Activated T-cell treated with anti-CD3 and anti-CD28 coated beads, Interleukin-2, amount 50 U/mL, for 72 hours (primary cell): ENCODE measurements around the gene GID8. TPM values are rescaled to one million over a fixed set of nuclear protein-coding genes. Genes with fewer than 3 reads are reported as not detected.

Source experiments
- ATAC-seq, 2 donors: fragments of 150-1000 bp; cut with Tn5 transposase; replicated peaks in 1 of 2; 2 replicates each; pipeline ENCODE4 v1.10.0; 2021; ENCODE audit warnings: moderate library complexity in 2 of 2, mild to moderate bottlenecking in 1 of 2
- DNase-seq, 2 donors: peaks; one replicate each; pipeline ENCODE4 v3.0.0; 2021 to 2022; ENCODE audit warnings: mixed read lengths in 1 of 2
- H3K27ac Mint-ChIP-seq: one replicate; pipeline ENCODE4 v1.8.0; 2022; ENCODE audit warnings: mild to moderate bottlenecking, moderate library complexity, mixed read lengths
- H3K27me3 Mint-ChIP-seq: one replicate; pipeline ENCODE4 v1.8.0; 2022; ENCODE audit warnings: low read depth, mixed read lengths
- H3K36me3 Mint-ChIP-seq, 2 donors: one replicate each; pipeline ENCODE4 v1.8.0; 2022; ENCODE audit warnings: mixed read lengths in 2 of 2, mild to moderate bottlenecking in 1 of 2; ENCODE audit not compliant: insufficient read depth in 2 of 2
- H3K4me1 Mint-ChIP-seq: one replicate; pipeline ENCODE4 v1.8.0; 2022; ENCODE audit warnings: low read depth, mixed read lengths
- H3K4me3 Mint-ChIP-seq, 2 donors: one replicate each; pipeline ENCODE4 v1.8.0; 2022; ENCODE audit warnings: mild to moderate bottlenecking in 2 of 2, mixed read lengths in 2 of 2, moderate library complexity in 2 of 2
- H3K9me3 Mint-ChIP-seq, 2 donors: one replicate each; pipeline ENCODE4 v1.8.0; 2022; ENCODE audit warnings: mixed read lengths in 2 of 2
- total RNA-seq, 2 donors: library from RNA; stranded (reverse); gene quantifications; one replicate each; pipeline ENCODE4 v1.2.3, GENCODE V29; 2022

Gene GID8
- 10 to 100 TPM; 36.0 to 47.2 TPM for total RNA-seq

- Mint-ChIP-seq H3K4me3 (peak within 1 kb of the TSS; percentile 91 to 98), H3K27ac (peak within 1 kb of the TSS; percentile 99), H3K4me1 (peaks cover 28% of the 10 kb centered on the region), H3K27me3 (no peaks in the 10 kb centered on the region), H3K36me3 (peaks cover 7 to 16% of the 10 kb centered on the region in 2 donors), H3K9me3 (no peaks in the 10 kb centered on the region)
- ATAC-seq (peak; percentile 61 to 65), DNase-seq (peak; percentile 60 to 68)
Observed at GRCh38 chr20:62938105-62938888, at the start of gene GID8. GID8 (plus strand) TSS chr20:62938147; CDS start chr20:62941503, 3,356 bp downstream.

DNA sequence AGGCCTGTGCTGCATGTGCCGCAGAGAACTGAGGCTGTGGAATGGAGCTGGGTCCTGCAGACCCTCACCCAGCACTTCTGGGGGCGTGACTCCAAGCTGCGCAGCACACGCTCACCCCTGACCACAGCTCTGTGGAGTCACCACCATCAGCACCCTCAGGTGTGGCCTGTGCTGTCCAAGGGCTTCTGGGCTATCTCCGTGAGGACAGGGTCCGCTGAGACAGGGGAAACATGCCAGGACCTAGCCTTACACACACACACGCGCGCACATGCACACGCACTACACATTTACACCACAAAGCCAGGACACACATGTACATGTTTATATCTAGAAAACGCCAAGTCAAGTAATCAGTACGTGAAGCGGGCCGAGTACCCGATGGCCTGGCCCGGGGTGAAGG lies 49.5 kb upstream of the GID8 start:
- H3K9me3 Mint-ChIP-seq = no peaks in the 10 kb centered on the region

GRCh38 chr20:62888910-62889309 lies 49.0 kb upstream of the GID8 start:
- Mint-ChIP-seq H3K9me3 (no peaks in the 10 kb centered on the region), H3K36me3 (peaks cover 4 to 38% of the 10 kb centered on the region in 2 donors), H3K4me1 (peaks cover 52% of the 10 kb centered on the region), H3K27me3 (no peaks in the 10 kb centered on the region), H3K27ac (no peak overlapping the region), H3K4me3 (no peak overlapping the region)
- DNase-seq (no peak), ATAC-seq (no peak)

More for the DNA sequence above, 49.5 kb upstream of the GID8 start:
- Mint-ChIP-seq H3K36me3 (peaks cover 4 to 34% of the 10 kb centered on the region in 2 donors), H3K27me3 (no peaks in the 10 kb centered on the region), H3K4me3 (no peak overlapping the region), H3K27ac (no peak overlapping the region), H3K4me1 (peaks cover 49% of the 10 kb centered on the region)
- no peak for DNase-seq
- no peak for ATAC-seq

DNA sequence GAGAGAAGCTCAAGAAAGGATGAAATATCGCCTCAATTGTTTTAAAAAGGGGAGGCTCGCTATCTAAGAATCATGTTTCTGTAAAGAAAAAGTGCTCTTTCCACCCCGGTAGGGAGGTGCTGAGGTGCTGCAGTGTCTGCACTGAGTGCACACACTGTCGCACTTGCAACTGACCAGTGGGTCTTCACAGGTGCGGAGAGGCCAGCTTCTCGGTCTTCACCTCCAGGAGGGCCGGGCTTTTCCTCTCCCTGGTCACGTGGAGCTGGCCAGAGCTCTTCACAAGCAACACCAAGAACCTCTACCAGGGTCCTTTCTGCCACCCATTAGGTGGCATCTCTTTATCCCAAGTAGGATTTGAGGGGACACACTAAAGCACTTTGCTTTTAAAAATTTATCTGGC lies 48.5 kb upstream of the GID8 start:
- Mint-ChIP-seq H3K9me3 (no peaks in the 10 kb centered on the region), H3K4me1 (peaks cover 52% of the 10 kb centered on the region), H3K4me3 (no peak overlapping the region), H3K36me3 (peaks cover 8 to 43% of the 10 kb centered on the region in 2 donors), H3K27ac (no peak overlapping the region), H3K27me3 (no peaks in the 10 kb centered on the region)
- DNase-seq = no peak
- ATAC-seq = no peak

DNA sequence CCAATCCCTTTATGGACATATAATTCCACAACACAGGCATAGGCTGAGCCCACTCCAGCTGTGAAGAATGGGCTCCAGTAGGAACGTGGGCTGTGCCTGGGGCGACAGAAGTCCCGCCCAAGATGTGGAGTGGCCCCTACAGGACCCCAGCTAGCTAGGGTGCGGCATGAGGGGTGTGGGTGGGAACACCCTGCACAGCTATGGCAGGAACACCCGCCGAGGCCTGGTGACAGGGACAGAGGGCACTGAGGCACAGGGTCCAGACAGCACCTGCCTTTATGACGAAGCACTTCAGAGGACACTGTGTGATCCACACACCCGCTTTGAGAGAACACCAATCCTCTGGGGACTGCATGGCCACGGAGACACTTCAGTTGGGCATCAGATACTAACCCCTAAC lies 48.1 kb upstream of the GID8 start:
- Mint-ChIP-seq H3K36me3 (peaks cover 8 to 48% of the 10 kb centered on the region in 2 donors), H3K9me3 (no peaks in the 10 kb centered on the region), H3K4me1 (peaks cover 52% of the 10 kb centered on the region), H3K27ac (no peak overlapping the region), H3K4me3 (no peak overlapping the region), H3K27me3 (no peaks in the 10 kb centered on the region)
- DNase-seq (no peak), ATAC-seq (no peak)

DNA sequence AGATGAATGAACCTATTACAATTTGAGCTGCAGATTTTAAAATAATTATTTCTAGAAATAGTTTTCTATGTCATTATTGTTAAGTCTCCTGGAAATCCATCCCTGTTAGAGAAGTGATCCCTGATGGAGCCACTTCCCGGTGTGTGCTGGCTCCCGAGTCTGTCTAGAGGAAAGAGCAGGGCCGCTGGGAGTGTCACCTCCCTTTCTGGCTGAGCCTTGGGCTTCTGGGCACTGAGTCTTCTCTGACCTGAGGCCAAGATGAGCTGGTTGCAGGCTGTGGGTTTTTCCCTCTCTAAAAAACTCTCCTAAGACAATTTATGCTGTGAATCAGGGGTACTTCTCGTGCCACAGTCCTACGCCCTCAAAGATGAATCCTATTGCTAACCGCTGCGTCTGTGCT lies 47.5 kb upstream of the GID8 start:
- peaks cover 52% of the 10 kb centered on the region for H3K4me1 Mint-ChIP-seq
- no peaks in the 10 kb centered on the region for H3K27me3 Mint-ChIP-seq
- no peaks in the 10 kb centered on the region for H3K9me3 Mint-ChIP-seq
- ATAC-seq (no peak), DNase-seq (no peak)
- peaks cover 10 to 52% of the 10 kb centered on the region in 2 donors for H3K36me3 Mint-ChIP-seq
- H3K27ac Mint-ChIP-seq = no peak overlapping the region
- H3K4me3 Mint-ChIP-seq = no peak overlapping the region

DNA sequence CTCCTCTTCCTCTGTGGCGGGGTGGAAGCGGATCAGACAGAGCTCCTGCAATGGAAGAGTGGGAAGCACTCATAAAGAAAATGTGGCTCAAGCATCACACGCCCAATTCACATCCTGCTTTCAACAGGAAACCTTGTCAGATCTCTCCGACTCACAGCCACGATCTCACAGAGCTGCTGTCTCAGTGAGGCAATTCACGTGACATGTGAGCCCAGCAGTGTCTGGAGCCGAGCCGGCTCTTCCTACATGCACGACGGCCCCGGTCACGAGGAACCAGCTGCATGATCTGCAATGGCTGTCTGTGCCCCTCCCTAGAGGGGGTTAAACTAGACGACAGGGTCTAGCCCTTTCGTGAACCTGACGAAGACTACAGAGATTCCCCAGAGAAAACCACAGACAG lies 46.8 kb upstream of the GID8 start:
- peaks cover 51% of the 10 kb centered on the region for H3K4me1 Mint-ChIP-seq
- H3K9me3 Mint-ChIP-seq = no peaks in the 10 kb centered on the region
- peaks cover 10 to 56% of the 10 kb centered on the region in 2 donors for H3K36me3 Mint-ChIP-seq
- no peak for ATAC-seq
- no peak for DNase-seq
- no peak overlapping the region for H3K4me3 Mint-ChIP-seq
- peak overlapping the region; percentile 84 for H3K27ac Mint-ChIP-seq
- H3K27me3 Mint-ChIP-seq = no peaks in the 10 kb centered on the region

- no peaks in the 10 kb centered on the region for H3K27me3 Mint-ChIP-seq
- peaks cover 38% of the 10 kb centered on the region for H3K4me1 Mint-ChIP-seq
- no peaks in the 10 kb centered on the region for H3K9me3 Mint-ChIP-seq
- DNase-seq = peak in 1 of 2 donors; percentile 35
- ATAC-seq = peak; percentile 34 to 63
- H3K4me3 Mint-ChIP-seq = no peak overlapping the region
- no peak overlapping the region for H3K27ac Mint-ChIP-seq
- H3K36me3 Mint-ChIP-seq = peaks cover 10 to 59% of the 10 kb centered on the region in 2 donors
Observed at GRCh38 chr20:62892348-62893304, 45.3 kb upstream of the GID8 start.

DNA sequence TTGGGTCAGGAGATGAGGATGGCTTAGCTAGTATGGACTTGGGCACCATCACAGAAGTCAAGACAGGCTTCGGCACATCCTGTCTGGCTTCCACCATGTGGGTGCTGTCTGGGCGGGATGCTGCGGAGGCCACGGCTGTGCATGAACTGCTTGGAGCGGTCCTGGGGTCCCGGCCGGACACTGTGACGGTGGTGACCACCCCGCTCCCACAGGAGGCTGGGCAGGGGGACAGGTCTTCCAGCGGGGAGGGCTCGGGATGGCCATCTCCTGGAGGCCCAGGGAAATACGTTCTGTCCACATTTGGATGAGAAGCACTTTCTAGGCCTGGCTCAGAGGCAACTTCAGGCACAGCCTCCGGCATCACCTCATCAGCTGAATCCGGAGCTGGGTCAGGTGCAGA lies 44.2 kb upstream of the GID8 start:
- Mint-ChIP-seq H3K27me3 (no peaks in the 10 kb centered on the region), H3K4me3 (no peak overlapping the region), H3K4me1 (peaks cover 39% of the 10 kb centered on the region), H3K36me3 (peaks cover 10 to 54% of the 10 kb centered on the region in 2 donors), H3K9me3 (no peaks in the 10 kb centered on the region), H3K27ac (no peak overlapping the region)
- DNase-seq (no peak), ATAC-seq (no peak)

GRCh38 chr20:62894261-62894660 lies 43.7 kb upstream of the GID8 start:
- Mint-ChIP-seq H3K9me3 (no peaks in the 10 kb centered on the region), H3K36me3 (peaks cover 10 to 54% of the 10 kb centered on the region in 2 donors), H3K27ac (no peak overlapping the region), H3K27me3 (no peaks in the 10 kb centered on the region), H3K4me3 (no peak overlapping the region), H3K4me1 (peaks cover 45% of the 10 kb centered on the region)
- DNase-seq (no peak), ATAC-seq (no peak)

GRCh38 chr20:62895539-62895938 lies 42.4 kb upstream of the GID8 start:
- peaks cover 57% of the 10 kb centered on the region for H3K4me1 Mint-ChIP-seq
- no peak for ATAC-seq
- H3K27ac Mint-ChIP-seq = peak overlapping the region; percentile 89

GRCh38 chr20:62896526-62896925 lies 41.4 kb upstream of the GID8 start:
- Mint-ChIP-seq H3K4me3 (no peak overlapping the region), H3K36me3 (peaks cover 10 to 43% of the 10 kb centered on the region in 2 donors), H3K9me3 (no peaks in the 10 kb centered on the region), H3K27ac (no peak overlapping the region), H3K4me1 (peaks cover 54% of the 10 kb centered on the region), H3K27me3 (no peaks in the 10 kb centered on the region)
- ATAC-seq = no peak
- no peak for DNase-seq

More at GRCh38 chr20:62895539-62895938, 42.4 kb upstream of the GID8 start:
- Mint-ChIP-seq H3K36me3 (peaks cover 10 to 51% of the 10 kb centered on the region in 2 donors), H3K9me3 (no peaks in the 10 kb centered on the region), H3K4me3 (no peak overlapping the region), H3K27me3 (no peaks in the 10 kb centered on the region)
- no peak for DNase-seq

DNA sequence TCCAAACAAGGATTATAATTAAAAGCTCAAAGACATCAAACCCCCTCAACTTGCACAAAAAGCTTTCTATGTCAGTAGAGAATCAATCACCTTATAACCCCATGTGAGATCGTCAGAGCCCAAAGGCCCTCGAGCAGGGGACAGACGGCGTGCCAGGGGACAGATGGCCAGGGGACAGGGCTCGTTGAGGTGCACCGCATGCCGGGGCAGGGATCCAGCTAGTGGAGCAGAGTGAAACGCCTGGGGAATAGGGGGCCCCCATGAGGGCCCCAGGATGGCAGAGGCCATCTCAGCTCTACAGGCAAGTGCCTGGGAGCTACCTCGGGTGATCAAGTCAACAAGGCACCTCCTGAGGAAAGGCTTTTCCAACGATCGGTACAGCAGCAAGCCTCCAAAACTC lies 40.3 kb upstream of the GID8 start:
- ATAC-seq (no peak), DNase-seq (no peak)
- no peaks in the 10 kb centered on the region for H3K9me3 Mint-ChIP-seq
- peaks cover 52% of the 10 kb centered on the region for H3K4me1 Mint-ChIP-seq
- no peak overlapping the region for H3K27ac Mint-ChIP-seq
- peaks cover 8 to 39% of the 10 kb centered on the region in 2 donors for H3K36me3 Mint-ChIP-seq
- H3K4me3 Mint-ChIP-seq = no peak overlapping the region
- no peaks in the 10 kb centered on the region for H3K27me3 Mint-ChIP-seq
